HG03469 (cell line): Measurements from ENCODE around the gene PTK6.
"Not testable (repeated sequence)": the region's sequence is repeated elsewhere in the genome, so short reads cannot be mapped to it uniquely, and the experiment has no call there.

Experiments
- ATAC-seq: cut with Tn5 transposase; IDR thresholded peaks from one replicate; pipeline ENCODE4 v1.9.1; 2021; ENCODE audit warnings: mild to moderate bottlenecking, moderate library complexity, moderate number of reproducible peaks; ENCODE audit not compliant: unreplicated experiment

Gene PTK6

GRCh38 chr20:63517376-63518309 lies 19.5 kb downstream of the PTK6 start:
- ATAC-seq: no peak

GRCh38 chr20:63514520-63514919 lies 22.7 kb downstream of the PTK6 start:
- ATAC-seq: not testable (repeated sequence)

- ATAC-seq: no peak
These were observed 24.0 kb downstream of the PTK6 start for GRCh38 chr20:63513207-63513606.

- no peak for ATAC-seq
These were observed 28.1 kb downstream of the PTK6 start for GRCh38 chr20:63509088-63509564.

DNA sequence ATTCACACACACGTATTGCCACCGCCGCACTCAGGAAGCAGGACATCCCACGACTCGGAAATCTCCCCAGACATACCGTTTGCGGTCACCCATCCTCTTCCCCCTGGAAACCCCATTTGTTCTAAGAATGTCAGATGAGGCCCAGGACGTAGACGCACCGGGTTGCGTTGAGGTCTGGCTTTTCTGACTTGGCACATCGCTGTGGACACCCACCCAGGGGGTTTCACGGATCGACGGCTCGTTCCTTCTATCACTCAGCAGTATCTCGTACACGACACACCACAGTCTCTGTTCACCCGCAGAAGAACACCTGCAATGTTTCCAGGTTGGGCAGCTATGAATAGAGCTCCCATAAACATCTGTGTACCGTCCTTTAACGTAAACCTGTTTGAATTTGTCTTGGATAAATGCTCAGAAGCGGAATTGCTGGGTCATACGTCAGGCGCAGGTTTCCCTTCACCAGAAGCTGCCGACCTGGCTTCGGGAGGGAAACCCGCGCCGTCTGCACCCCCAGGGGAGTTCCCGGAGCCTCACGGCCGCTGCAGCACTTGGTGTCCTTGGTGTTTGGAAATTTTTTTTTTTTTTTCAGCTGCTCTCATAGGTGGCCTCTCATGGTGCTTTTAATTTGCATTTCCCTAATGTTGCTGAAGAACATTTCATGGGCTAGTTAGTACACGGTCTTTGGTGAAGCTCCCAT lies 29.0 kb downstream of the PTK6 start:
- no peak for ATAC-seq

DNA sequence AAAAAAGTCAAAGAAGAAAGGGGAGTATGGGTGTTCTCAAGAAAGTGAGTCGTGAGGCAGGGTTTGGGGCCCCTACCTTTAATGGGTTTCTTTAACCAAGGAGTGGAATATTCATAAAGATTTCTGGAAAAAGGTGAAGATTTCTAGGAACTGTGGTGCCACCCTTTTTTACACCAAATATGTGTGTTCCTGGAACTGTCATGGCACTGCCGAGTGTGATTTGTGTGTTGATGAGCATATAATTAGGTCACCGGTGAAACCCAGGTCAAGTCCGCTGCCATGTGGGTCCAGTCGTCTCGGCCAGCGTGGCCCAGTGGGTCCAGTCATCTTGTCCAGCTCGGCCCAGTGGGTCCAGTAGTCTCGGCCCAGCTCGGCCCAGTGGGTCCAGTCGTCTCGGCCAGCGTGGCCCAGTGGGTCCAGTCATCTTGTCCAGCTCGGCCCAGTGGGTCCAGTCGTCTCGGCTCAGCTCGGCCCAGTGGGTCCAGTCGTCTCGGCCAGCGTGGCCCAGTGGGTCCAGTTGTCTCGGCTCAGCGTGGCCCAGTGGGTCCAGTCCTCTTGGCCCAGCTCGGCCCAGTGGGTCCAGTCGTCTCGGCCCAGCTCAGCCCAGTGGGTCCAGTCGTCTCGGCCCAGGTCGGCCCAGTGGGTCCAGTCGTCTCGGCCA lies 30.0 kb downstream of the PTK6 start:
- ATAC-seq: no peak

GRCh38 chr20:63505723-63506122 lies 31.5 kb downstream of the PTK6 start:
- ATAC-seq: no peak

- ATAC-seq: no peak
These were observed 31.9 kb downstream of the PTK6 start for GRCh38 chr20:63505281-63505680.

- ATAC-seq: no peak
These were observed 32.5 kb downstream of the PTK6 start for GRCh38 chr20:63504642-63505041.

DNA sequence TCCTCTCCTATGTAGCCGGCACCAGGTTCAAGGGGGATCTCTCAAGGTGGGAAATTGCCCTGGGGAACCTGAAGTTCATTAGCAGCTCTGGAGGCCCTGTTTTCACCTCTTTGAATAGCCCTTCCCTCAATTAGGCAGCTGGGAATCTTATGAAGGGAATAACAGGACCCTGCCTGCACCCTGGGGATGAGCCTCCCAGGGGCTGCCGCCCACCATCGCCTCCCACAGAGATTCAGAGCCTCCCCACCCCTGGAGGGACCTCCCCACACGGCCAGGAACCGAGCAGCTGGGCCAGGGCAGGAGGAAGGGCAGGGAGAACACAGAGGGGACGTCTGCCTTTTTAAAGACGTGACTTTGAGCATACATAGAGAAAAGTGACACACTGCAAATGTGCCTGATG lies 33.7 kb downstream of the PTK6 start:
- no peak for ATAC-seq

GRCh38 chr20:63502671-63503172 lies 34.5 kb downstream of the PTK6 start:
- ATAC-seq: no peak

- no peak for ATAC-seq
These were observed 35.1 kb downstream of the PTK6 start for GRCh38 chr20:63501818-63502670.

DNA sequence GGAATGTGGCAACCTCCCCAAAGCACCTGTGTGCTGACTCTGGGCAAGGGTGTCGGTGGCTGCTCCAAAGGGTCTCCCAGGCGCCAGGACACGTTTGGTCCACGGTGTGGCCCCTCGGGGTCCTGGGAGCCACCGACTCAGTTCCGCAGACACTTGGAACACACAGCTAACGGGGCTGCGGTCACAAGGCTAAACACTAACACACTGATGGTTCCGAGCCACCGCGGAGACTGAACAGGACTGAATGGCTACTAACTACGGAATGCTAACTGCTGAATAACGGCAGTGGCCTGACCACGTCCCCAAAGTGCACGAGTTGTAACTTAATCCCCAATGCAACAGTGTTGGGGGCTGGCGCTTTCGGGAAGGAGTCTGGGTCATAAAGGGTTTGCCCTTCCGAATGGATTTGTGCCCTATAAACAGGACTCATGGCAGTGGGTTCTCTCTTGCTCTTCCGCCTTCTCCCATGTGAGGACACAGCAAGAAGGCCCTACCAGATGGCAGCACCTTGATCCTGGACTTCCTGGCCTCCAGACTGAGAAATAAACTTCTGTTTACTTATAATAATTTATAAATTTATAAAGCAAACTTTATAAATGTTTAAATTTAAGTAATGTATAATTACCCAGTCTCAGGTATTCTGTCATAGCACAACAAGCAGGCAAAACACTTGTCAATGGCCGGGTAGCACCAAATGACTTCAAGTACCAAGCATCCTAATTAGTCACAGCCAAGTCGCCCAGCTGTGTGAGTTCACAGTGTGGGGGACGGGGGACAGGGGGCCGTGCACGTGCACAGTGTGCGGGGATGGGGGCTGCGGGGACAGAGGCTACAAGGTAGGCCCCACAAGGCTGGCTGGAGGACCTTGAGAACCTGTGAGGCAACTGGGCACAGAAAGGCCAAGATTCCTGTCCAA lies 36.0 kb downstream of the PTK6 start:
- no peak for ATAC-seq

DNA sequence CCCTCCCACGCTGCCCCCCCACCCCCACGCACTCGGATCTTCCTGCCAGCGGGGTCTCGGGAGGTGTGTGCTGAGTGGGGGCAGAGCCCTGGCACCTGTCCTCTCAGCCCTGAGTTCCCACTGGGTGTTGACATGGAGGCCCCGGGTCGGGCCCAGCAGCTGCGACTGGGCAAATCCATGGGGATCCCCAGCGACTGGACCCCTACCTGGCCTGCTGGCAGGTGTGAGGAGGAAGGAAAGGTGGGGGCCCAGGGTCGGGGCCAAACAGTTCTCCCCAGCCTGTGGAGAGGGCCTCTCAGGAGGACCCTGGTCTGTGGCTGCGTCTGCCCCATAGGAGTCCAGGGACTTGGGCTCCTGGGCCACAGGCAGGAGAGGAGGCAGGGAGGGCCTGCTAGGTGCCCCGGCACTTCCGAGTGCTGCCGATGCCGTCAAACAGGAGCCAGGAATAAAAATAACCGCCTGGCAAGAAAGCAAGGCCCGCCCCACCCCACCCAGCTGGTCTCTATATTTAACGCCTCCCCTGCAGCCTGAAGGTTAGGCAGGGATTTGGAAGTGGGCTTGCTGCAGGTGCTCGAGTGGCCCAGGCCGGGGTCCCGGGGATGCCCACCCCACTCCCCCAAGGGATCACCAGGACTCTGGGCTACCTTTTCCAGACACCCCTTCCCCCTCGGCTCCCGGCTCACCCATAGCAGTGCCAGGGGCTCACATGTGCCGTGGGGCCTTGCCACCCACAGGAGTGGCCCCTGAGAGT lies 36.9 kb downstream of the PTK6 start:
- ATAC-seq: no peak

DNA sequence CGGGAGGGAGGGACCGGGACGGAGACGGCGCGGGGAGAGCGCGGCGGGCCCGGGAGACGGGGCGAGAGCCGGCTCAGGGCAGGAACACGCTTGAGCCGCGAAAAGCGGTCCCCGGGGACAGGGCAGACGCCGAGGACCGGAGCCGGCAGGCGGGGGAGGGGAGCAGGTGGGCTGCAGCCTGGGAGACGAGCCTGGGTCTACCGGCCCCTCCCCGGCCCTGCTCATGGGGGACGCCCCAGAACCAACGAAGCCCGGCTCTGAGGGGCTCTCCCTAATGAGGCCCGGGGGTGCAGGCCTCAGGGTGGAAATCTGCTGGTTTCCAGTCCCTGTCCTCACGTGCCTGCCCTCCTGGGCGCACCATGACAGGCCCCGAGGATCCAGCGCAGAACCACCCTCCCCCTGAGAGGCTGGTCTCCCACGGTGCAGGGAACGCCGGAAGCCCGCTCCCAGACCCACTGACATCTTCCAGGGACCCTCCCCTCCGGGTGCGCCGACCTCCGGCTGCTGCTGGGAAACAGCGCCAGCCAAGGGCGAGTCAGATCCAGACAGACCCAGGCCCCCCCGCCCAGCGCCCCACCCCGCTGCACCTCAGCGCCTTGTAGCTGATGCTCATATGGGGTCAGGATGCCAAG lies 37.7 kb downstream of the PTK6 start:
- no peak for ATAC-seq

DNA sequence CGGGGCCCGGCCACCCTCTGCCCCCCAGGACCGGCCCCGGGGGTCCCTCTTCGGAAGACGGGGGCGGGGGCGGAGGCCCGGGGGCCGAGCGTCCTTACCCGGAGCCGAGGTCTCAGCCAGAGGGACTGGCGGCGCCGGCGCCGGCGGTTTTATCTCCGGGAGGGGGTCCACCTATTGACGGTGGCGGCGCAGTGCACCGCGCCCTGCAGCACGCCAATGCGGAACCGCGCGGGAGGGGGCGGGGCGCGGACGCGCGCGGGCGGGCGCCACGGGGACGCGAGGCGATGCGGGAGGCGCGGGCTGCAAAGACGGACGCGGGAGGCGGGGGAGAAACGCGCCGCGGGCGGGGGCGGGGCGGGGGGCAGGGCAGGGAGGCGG lies 38.2 kb downstream of the PTK6 start, which contains the start of gene EEF1A2:
Gene EEF1A2, minus strand, starts transcription at position 124 of the 378 bp plus-strand sequence. CDS start 1,320 bp downstream, outside the sequence.
- no peak for ATAC-seq

DNA sequence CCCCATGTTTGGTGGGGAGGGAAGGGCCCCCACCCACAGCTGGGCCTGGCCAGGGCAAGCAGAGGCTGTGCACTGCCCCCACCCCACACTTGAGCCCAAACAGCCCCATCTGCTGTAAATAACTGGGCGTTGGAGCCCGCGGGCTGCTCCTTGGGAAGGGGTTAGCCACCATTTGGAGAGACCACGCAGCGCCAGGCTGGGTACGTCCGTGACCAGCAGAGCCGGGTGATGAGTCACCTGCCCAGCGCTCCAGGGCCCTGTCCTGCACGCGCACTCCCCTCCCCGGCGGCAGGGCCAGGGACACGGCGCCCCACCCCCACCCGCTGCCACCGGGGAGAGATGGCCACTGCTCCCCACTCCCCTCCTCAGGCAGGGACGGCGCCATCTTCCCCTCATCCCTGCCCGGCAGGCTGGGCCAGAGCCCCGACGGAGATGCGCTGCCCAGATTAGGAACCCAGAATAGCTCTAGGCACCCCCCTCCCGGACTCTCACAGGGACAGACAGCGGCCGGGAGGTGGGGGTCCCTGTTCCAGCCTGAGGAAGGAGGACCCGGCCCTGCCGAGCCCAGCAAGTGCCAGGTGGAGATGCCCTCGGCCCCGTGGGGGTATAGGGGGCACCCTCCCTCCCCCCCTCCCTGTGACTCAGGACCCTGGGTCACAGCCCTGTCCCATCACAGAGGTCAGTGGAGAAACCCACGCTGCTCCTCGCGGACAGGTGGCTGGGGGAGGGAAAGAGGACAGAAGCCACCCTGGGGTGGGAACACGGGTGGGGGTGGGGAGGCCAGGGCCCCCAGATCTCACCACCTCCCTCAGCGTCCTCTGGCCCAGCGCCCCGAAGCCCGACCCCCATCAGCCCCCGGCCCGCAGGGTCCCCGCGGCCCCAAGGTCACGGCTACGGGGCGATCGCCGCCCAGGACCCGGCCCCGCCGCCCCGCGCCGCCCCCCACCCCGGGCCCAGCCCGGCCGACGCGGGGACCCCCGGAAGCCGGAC lies 38.9 kb downstream of the PTK6 start:
- no peak for ATAC-seq
